Left kidney (tissue), 2 donors: Measurements from ENCODE around the gene MAP2K3. TPM values are rescaled to one million over a fixed set of nuclear protein-coding genes. Genes with fewer than 3 reads are reported as not detected.
A peak's percentile ranks its signal among the peaks of the same experiment; 100 is the strongest.

Source experiments
- DNase-seq: peaks from one replicate; pipeline ENCODE4 v3.0.0-alpha.2; 2013
- polyA plus RNA-seq: library from polyadenylated mRNA; unstranded; fragments of 120-200 nt; gene quantifications from one replicate; pipeline ENCODE4 v1.2.1, GENCODE V29; 2013; ENCODE audit not compliant: insufficient read length

MAP2K3 gene
- polyA plus RNA-seq, 1 donor, result 20.5 TPM

DNA sequence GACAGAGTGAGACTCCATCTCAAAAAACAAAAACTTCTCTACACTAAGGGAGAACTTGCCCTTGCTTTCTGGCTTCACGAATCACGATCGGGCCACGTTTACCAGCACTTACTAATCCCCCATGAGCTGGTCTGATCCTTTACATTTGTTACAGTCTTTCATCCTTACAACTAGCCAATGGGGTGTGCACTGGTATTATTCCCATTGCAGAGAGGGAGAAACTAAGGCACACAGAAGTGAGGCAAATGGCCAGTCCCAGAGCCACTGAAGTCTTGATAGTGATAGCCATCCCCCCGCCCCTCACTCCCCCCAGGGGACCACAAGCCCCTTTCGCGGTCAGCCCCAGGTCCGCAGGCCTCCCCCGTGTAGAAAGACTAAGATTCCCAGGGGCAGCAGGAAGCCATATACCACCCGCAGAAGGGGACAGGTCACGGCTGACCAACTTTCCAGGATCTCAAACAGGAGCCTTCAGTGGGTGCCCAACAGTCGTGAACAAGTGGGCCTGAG is 32.2 kb upstream of the MAP2K3 start:
- DNase-seq, result no peak

DNA sequence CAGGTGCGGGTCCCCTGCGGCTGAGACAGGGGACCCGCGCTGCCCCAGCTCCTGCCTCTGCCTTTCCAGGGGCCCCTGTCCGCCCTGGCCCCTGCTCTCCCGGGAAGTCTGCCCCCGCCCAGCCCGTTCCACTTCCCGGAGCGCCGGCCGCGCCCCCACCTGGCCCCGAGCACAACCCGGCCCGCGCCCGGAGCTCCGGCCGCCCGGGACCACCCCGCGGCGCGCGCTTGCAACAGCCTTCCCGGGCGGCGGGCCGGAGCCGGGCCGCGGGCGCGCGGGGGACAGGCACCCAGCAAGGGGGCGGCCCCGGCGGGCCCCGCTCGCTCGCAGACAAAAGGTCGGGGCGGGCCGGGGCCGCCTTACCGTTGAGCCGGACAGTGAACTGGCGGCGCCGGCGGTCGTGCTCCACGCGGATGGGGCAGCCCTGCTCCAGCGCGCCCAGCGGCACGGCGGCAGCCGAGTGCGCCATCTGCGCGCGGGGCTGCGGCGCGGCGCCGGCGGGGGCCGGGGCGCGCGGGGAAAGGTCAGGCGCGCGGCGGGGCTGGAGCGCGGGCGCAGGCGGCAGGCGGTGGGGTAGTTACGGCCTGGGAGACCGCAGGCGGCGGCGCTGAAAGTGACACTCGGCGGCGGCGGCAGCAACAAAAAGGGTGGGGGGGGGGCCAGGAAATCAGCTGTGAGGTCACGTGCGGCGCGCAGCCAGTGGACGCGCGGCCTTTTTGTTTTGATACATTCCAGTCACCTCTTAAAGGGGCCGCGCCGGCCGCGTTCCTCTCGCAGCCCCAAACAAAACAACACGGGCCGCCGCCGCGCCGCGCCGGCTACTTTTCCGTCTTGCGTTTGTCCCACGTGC is 31.5 kb upstream of the MAP2K3 start, which contains the start of gene NATD1:
Gene NATD1 (minus strand): TSS at position 615 of the 850 bp plus-strand sequence. CDS start 146 bp downstream, at position 469.
- DNase-seq, result peak; percentile 84

DNA sequence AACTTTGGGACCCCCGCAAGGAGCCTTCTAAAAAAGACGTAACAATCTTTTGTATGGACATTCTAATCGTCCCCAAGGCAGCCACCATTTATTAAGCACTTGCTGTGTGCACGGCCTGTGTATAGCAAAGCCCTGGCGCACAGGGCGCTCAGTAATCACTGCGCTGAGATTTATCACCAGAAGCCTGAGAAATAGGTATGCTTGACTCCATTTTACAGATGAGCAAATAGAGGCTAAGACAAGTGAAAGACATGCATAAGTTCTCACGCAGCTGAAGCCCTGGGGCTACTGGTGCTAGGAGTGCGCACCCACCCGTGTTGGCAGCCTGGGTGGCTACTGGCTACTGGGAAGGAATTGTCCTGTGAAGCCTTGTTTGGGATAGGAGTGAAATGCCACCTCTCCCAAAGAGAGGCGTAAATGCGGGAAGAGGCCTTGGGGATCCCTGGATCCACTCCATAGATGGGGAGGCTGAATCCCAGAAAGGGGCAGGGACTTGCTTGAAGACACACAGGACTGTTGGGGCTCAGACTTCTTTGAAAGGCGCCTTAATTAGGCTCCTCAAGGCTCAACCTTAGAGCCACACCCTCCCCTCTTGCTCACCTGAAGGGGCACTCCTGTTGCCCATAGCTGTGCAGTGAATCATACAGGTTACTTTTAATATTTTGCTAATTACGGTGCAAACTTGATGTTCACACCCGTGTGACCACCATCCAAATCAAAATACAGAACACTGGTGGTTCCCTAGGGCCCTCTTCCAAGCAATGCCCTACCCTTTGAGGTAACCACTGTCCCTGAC is 30.7 kb upstream of the MAP2K3 start:
- DNase-seq, result no peak

DNA sequence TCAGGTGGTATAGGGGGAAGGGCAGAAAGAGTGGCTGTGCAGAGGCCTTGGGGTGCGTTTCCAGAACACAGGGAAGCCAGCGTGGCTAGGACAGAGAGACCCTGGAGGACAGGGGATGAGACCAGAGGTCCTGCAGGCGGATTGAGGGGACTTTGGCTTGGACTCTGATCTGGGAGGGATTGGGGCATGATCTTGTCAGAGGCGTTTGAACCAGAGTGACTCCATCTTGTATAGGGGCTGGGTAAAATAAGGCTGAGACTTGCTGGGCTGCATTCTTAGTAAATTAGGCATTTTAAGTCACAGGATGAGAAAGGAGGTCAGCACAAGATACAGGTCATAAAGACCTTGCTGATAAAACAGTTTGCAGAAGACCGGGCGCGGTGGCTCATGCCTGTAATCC is 25.9 kb upstream of the MAP2K3 start:
- no peak for DNase-seq

DNA sequence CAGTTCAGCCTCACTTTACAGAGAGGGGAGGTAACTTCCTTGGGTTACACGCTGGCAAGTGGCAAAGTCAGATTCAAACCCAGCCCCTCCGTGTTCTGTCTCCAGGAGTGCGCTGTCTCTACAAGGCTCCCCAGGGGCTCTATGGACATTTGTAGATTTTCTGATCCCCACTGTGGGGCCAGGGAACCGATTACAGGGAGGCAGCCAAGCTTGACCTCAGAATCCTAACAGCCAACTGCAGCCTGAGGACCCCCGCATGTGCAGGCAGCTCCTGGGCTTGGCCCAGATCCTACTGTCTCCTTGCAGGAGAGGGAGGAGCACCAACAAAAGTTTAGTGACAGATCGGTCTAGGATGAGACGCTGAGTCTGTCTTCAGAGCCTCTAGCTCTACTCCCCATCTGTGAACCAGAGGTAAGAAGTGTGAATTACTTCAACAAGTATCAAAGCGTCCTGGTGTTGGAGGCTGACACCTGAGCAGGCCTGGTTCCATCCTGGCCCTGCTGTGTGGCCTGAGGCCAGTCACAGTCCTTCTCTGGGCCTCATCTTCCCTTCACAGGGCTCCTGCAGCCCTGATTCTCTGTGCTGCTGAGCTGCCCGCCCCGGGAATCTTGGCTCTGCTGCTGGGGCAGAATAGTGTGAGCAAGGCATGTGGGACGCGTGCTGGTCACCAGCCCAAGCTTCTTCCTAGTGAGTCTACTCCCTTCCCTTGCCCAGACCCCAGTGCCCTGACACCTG is 22.1 kb upstream of the MAP2K3 start:
- no peak for DNase-seq

DNA sequence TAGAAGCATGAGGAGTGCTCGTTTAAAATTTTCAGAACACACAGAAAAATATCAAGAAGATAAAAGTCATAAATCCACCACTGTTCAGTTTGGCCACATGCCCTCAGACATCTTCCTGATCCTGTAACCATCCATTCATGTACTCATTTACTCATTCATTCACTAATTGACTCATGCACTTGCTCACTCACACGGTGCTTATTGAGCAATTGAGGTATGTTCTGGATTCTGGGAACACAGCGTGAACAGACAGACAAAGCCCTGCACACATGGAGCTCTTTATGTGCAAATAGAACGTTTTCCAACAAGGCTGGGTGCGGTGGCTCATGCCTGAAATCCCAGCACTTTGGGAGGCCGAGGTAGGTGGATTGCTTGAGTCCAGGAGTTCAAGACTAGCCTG is 21.1 kb upstream of the MAP2K3 start:
- no peak for DNase-seq

DNA sequence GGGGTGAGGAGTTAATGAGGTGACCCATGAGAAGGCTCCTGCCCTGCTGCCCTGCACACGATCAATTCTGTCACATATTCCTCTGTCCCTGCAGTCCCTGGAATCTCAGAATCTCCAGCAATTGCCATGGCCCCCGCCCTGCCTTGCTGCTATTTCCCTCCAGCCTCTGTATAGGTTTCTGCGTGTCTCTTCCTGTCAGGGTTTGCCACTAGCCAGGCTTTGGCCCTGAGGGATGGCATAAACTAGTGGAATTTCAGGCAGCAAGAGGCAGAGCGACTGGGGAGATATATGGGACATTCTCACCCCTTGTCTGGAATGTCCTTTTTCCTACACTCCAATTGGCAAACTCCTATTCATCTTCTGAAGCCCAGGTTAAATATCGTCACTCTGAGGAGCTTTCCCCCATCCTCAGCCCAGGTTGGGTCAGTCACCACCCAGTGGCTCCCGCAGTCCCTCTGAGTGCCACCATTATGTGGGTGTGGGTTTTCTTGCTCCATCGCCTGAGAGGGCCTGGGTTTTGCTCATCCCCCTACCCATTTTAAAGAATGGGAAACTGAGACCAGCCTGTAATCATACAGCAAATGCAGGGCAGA is 15.8 kb upstream of the MAP2K3 start:
- DNase-seq, result no peak

DNA sequence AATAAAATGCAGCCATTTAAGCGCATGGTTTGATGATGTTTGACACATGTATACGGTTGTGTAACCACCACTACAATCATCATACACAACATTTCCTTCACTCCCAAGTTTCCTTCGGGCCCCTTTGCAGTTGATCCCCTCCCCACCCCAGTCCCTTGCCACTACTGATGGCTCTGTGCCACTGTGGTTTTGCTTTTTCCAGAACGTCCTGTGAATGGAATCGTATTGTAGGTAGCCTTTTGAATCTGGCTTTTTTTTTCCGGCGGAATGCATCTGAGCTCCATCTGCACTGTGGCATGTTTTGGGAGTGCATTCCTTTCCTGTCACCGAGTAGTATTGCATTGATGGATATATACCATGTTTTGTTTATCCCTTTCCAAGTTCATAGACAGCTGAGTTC is 15.1 kb upstream of the MAP2K3 start:
- DNase-seq, result no peak

DNA sequence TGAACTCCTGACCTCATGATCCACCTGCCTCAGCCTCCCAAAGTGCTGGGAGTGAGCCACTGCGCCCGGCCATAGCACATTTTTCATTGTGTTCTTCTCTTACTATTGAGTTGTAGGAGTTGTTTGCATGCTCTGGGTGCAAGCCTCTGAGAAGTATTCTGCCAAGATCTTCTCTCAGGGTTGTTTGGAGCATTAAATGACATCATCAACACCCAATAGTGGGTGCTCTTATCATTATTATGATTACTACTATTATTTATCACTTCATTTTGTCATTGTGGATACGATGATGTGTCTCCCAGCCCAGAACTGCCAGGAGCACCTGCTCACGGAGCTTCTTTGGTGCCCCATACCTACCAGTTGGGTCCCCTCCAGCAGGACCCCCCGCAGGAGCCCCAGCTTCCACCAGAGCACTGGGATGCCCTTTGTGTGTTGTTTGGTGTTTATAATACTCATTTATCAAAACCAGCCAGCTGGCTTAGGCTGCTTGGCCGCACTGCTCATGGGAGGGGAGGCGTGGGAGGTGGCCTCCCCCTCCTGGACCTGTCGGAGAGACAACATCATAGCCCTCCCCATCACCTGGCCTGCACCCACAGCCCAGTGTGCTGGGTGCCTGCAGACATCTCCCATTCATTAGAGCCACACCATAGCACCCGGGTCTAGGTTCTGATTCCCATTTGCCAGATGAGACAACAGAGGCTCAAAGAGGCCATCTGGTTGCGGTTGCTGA is 12.9 kb upstream of the MAP2K3 start:
- DNase-seq, result no peak

DNA sequence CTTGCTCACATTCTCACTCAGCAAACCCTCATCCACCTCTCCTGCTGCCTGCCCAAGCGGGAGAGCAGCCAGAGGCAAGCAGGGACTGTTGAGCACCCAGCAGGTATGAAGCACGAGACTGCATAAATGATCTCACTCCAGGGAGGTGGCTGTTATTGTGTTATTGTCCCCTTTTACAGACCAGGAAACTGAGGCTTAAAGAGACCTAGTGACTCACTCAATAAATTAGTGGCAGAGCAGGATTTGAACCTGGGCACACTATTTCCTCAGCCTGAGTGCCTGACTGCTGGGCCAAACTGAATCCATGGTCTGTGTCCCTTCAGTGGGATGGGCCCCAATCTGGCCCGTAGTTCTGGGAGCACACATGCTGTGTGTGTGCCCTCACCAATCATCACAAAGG is 12.3 kb upstream of the MAP2K3 start:
- DNase-seq, result no peak

DNA sequence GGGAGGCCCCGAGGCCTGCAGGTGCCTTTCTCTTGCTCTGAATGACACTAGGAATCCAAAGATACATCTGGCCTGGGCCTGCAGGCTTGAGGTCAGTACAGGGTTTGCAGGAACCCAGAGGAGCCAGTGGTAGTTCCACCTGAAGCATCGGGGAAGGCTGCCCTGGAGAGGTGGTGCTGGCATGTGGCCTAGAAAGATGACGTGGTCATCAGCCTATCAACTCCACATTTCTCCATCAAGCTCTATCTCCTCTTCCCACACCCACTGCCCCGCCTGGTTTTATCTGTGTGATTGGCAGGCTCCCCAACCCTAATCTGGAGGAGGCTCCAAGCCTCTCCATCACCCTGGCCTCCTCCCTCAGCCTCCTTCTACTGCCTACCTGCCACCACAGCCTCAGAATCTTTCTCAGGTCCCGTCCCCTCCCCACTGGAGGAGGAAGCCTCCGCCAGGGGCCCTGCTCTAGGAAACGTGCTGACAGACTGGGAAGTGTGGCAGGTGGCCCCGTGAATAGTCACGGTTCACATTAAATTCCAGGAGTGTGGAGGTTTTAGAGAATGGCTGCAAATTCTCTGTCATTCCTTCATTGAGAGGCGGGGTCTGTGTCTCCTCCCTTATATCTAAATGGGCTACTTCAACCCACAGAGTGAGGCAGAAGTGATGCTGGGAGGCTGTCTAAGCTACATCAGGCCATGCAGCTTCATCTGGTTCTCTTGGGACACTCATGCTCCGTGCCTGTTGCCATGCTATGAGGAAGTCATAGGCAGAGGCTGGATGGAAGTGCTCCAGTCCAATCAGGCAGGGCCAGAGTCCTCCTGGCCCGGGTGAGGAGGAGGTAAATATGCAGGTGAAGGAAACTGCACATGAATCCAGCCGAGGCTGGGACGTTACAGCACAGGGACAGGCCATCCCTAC is 11.4 kb upstream of the MAP2K3 start:
- no peak for DNase-seq

DNA sequence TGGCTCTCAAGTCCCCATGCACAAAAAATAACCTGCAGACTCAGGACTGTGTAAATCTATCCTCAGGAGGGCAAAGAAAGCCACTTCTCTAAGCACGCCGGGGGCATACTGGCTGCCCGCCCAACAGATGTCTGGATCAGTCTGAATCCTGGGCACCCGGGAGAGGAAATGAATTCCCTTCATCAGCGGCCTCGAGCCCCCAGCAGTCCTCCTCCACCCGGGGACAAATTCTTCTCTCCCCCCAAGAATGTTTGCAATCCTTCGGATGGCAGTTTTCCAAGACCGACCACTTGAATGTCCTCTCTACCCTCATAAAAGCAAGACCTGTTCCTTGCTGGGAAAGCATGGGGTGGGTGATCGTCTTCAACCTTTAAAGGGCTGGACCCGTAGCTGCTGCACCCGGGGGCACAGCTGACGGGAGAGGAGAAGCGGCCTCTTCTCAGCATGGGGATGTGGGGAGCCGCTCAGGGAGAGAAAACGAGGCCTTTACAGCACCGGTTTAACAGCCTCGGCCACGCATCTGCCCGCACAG is 9.4 kb upstream of the MAP2K3 start:
- DNase-seq, result no peak

DNA sequence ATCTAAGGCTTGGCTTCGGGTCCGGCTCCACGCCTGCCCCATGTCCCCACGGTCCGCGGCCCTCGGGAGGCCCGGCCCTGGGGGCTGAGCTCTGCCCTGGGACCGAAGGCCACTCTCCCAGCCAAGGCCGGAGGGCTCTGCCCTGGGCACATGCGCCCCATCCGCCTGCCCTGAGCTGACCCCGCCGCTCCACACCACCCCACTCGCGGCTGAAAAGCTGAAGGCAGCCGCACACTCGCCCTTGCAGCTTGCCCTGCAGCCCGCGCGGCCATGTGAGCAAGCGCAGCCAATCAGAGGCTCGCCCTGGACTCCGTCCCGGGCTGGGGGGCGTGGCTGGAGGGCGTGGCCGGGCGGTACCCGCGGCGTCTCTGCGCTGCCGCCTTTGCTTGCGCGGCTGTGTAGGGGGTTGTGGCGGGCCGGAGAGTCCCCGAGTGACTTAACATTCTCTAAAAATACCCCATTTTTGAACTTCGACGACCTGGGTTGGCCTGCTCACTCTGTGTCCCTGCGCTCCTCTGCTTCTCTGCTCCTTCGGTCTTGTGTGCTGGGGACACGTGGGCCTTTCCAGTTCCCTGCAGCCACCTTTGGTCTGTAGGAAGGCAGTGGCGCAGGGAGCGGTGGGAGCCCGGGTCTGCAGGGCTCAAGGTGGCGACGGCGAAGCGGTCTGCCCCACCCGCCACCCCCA is 8.8 kb upstream of the MAP2K3 start:
- DNase-seq, result peak; percentile 77

DNA sequence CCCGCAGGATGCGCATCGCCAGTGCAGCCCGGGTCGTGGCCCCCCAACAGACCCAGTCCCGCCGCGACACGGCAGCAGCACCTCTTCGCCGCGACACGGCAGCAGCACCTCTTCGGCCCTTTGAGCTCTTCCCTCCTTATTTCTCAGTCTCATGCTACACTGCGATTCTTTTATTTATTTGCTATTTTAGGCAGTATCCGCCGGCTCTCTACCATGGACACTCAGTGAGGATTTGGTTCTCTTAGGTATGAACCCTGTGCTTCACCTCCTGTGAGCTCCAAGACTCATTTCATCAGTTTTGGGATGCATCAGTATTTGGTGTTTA is 8.3 kb upstream of the MAP2K3 start:
- no peak for DNase-seq

DNA sequence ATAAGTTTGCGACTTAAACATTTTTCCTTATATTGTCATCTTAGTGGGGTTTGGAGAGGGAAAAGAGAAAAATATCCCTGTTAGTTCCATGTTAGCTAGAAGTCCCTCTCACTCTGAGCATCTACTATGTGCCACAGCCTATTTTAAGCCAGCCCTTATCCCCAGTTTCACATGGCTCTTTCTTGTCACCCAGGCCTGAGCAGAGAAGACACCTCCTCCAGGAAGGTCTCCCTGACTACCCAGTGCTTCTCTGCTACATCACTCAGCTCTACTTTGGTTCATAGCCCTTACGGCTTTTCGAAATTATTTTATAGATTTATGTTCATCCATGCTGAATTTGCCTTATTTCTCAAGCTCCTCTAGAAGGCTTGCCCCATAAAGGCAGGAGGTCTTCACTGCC is 7.2 kb upstream of the MAP2K3 start:
- DNase-seq, result no peak

DNA sequence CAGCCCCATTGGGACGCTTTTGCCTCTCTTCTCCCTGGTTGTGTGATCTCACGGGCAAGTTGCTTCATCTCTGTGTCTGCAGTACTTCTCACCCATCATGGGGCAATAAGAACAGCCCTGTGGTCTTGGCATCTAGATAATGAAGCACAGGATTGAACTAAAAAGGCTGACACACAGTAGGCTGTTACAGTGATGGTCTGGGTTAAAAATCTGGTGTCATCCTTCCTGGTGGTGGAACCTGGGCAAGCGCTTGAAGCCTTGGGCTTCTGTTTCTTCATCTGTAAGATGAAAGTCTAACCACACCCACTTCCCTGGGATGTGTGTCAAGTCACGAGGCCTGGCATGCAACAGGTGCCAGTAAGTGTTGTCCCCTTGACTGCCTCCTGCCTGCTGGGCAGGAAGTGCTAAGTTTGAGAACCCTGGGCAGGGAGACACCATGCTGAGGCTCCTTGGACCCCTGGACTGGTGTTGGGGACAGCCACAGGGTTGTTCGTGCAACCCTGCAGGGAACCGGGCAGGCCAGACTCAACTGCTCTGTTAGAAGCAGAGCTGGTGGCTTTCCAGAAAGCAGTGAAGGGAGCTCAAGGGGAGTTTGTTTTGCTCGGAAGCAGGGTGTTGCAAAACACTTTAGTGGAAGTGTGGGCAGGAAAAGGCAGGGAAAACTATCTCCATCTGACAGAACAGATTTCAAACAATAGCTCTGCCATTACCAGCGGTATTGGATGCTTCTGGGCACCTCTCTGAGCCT is 5.9 kb upstream of the MAP2K3 start:
- DNase-seq, result no peak

DNA sequence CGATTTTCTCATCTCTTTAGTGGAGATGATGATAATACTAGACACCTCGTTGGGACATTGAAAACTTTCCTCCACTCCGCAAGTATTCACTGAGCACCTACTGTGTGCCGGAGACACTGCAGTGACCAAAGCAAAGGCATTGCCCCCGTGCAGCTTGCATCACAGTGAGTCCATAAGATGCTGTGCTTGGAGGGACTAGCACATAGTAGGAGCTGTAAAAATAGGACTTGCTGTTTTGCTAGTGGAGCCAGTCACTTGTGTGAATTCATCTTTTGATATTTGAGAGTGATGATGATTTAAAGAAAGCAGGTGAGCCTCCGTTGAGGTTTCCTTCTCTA is 5.3 kb upstream of the MAP2K3 start:
- no peak for DNase-seq

DNA sequence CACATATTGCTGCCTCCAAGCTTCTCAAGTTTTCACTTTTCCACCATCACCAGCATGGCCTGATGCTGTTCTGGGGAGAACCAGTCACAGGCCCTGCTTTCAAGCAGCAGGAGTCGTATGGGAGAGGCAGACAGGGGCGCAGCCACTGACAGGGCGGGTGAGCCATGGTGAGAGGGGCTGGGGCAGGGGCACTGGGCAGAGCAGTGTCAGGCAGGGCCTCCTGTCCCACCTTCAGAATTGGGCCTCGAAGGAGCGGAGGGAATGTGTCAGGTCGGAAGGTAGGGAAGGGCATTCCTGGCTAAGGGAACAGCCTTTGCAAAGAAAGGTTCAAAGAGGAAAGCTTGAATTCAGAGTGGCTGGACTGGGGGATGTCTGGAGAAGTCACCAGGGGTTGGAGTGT is 4.9 kb upstream of the MAP2K3 start:
- no peak for DNase-seq

DNA sequence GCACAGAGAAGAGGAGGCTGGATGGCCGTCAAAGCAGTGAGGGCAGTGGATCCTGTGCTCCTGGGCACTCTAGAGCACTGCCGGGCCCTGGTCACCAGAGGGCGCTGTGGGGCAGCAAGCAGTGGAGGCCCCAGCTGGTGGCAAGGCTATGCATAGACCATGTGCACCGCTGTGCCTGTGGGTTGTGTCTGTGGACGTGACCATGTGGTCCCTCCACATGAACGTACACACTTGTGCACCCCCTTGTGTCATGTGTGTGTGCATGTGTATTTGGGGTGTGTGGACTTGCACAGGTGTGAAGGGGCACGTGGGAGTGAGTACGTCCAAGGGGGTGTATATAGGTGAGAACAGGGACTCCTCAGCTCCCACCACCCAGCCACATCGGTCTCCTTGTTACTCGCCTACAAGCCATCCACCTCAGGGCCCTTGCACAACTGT is 4.4 kb upstream of the MAP2K3 start:
- DNase-seq, result peak; percentile 70
